GM18909 (cell line): Measurements from ENCODE around the gene RNF5.
A peak's percentile ranks its signal among the peaks of the same experiment; 100 is the strongest.

Experiments used
- ATAC-seq: cut with Tn5 transposase; IDR thresholded peaks from one replicate; pipeline ENCODE4 v1.9.1; 2021; ENCODE audit warnings: mild to moderate bottlenecking; ENCODE audit not compliant: unreplicated experiment, poor library complexity

Gene RNF5

DNA sequence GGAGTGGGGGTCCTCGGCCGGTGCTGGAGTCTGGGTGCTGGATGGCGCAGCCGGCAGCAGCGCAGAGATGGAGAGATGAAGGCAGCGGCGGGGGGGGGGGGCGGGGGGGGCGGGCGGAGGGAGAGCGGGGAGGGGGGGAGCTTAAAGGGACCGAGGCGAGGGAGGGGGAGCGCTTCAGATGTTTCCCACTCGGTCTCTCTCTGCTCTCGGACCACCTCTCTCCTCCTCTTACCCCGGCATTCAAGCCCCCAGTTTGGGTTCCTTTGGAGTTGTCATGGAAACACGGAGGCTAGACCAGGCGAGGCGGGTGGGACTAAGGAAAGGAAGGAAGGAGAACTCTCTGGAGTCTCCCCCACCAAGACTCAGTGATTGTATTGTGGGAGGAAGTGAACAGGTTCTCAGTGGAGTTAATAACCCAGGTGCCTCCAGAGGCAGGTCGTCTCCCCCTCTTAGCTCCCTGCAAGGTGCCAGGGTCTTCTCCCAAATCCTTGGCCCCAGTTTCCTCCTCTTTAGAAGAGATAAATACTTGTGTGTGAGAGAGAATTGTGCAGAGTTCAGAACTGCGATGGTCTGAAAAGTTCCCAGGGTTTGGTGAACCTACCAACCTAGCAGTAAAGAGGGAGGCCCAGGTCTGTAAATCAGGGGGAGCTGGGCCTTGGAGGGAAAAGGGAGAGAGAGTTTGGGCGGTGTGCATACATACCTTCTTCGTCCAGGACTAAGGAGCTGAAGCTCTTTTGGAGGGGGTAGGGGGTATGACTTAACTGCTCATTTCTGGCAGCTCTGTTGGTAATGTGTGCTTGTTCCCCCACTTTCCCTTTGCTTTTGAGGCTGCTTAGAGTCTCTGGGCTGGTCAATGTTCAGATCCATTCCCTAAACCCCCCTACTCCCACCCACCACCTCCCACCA is 26.1 kb upstream of the RNF5 start, which contains the start of gene PRRT1:
TSS of gene PRRT1 (minus strand) at position 77 of the 906 bp plus-strand sequence. CDS start 112 bp downstream, outside the sequence.
- ATAC-seq = no peak

DNA sequence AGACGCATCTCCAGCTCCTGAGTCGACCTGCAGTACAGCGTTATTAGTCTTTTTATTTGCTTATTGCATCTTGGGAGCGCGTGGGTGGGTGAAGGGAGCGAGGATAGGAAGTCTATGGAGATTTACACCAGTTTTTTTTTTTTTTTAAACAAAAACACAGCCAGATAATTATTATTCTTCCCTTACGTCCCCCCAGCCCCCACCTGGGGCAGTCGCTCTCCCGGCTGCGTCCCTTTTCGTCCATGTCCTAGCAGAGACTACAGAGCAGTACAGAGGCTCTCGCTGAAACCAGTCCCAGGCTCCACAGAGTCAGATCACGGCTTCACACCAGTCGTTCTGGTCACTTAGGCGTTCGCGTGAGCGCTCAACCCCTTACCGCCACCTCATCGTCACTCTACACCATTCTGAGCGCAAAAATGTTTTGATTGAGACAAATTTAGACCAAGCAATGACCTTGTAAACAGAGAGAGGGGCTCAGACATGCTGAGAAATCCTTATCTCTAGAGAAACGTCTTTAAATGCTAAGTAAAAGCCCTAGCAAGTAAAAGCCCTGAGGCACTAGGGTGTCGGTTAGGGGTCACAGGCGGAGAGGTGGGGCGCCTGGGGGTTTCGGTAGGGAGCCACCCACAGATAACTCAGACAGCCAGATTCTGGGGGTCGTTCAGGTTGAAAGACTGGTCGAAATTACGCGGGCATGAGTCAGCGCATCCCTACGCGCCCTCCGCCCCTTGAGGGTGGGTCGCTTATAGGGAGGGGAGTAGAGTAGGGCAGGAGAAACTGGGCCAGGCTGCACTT is 25.2 kb upstream of the RNF5 start:
- ATAC-seq = no peak

DNA sequence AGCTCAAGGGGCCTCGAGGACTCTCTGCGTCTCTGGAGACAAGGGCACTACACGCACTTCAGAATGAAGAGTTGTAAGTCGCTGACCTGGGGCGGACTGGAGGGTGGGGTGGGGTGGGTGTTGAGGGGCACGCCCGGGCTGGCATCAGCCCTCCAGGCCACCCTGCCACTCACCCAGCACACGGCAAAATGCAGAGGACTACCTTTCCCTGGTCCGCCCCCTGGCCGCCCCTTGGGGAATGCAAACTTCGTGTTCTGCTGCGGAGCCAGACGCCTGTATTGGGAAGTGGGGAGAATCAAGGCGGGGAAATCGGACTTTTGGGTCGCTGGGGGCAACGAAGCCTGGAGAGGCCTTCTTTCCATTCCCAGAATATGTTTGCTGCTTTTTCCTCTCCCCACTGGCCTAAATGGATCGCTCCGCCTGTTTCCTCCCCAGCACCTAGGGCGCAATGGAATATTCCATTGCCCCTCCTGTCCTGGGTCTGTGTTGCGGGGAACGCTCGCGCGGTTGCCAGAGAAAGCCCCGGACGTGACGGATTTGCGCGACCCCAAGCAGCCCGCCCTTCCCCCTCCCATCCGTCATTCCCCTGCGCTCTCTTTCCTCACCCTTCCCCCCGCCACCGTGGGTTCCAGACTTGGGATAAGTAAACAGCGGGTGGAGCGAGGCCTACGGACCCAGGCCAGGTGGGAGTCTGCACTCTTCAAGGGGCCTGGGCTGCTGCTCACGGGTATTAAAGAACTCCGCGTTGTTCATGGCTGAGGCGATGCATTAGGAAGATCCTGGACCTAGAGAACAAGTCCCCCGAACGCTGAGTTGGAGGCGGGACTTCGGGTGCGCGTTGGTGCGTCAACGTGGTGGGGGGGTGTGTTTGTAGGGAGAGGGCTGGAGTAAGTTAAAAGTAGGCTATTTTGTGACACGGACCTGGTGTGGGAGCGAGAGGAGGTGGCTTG is 24.4 kb upstream of the RNF5 start, which contains the start of gene PPT2:
TSS of gene PPT2 (plus strand) at position 578 of the 950 bp plus-strand sequence. CDS start 454 bp downstream, outside the sequence.
- peak; percentile 39 for ATAC-seq

DNA sequence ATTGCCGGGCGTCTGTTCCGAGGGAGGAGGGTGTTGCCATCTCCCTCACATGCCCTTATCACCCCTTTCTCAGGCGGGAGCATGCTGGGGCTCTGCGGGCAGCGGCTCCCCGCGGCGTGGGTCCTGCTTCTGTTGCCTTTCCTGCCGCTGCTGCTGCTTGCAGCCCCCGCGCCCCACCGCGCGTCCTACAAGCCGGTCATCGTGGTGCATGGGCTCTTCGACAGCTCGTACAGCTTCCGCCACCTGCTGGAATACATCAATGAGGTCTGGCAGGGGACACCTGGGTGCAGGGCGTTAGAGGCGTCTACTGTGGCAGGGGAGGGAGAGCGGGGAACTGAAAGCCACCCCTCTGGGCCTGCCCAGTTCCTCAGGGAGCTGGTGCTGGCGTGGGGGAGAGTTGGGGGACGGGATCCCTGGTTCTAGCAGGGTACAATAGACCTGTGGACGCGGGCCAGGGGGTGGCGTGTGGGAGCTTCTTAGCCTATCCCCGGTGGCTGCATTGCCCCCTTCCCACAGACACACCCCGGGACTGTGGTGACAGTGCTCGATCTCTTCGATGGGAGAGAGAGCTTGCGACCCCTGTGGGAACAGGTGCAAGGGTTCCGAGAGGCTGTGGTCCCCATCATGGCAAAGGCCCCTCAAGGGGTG is 23.6 kb upstream of the RNF5 start:
- ATAC-seq = peak; percentile 73

- no peak for ATAC-seq
Observed at GRCh38 chr6:32156891-32157290, 21.3 kb upstream of the RNF5 start.

GRCh38 chr6:32158052-32158451 is 20.2 kb upstream of the RNF5 start:
- ATAC-seq = no peak

GRCh38 chr6:32163559-32164258 is 14.5 kb upstream of the RNF5 start:
- ATAC-seq = no peak

- no peak for ATAC-seq
Observed at GRCh38 chr6:32164295-32164694, 13.9 kb upstream of the RNF5 start, which contains the start of gene EGFL8. Gene EGFL8, plus strand, starts transcription at chr6:32164595. Its CDS starts 1,571 bp downstream, at chr6:32166166.

DNA sequence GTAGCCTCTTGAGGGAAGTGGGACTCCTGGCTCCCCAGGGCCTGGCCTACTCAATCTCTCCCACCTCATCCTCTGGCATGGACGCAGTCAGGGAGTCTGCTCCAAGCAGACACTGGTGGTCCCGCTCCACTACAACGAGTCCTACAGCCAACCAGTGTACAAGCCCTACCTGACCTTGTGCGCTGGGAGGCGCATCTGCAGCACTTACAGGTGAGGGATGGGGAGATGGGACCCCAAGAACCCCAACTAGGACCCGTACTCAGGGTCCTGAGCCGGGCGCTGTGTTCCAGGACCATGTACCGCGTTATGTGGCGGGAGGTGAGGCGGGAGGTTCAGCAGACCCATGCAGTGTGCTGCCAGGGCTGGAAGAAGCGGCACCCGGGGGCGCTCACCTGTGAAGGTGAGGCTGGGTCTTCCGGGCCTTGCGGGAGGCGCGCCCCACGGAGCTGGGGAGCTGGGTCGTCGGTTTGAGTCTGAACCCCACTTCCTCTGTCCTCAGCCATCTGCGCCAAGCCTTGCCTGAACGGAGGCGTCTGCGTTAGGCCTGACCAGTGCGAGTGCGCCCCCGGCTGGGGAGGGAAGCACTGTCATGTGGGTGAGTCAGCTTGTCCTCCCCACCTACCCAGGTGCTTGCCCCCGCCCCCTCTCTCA is 11.7 kb upstream of the RNF5 start:
- ATAC-seq = no peak

- no peak for ATAC-seq
Observed at GRCh38 chr6:32167154-32167760, 10.9 kb upstream of the RNF5 start.

GRCh38 chr6:32167761-32168262 is 10.4 kb upstream of the RNF5 start:
- ATAC-seq = no peak

- no peak for ATAC-seq
Observed at GRCh38 chr6:32168350-32168749, 9.9 kb upstream of the RNF5 start.

GRCh38 chr6:32168807-32169591 is 9.2 kb upstream of the RNF5 start:
- no peak for ATAC-seq

DNA sequence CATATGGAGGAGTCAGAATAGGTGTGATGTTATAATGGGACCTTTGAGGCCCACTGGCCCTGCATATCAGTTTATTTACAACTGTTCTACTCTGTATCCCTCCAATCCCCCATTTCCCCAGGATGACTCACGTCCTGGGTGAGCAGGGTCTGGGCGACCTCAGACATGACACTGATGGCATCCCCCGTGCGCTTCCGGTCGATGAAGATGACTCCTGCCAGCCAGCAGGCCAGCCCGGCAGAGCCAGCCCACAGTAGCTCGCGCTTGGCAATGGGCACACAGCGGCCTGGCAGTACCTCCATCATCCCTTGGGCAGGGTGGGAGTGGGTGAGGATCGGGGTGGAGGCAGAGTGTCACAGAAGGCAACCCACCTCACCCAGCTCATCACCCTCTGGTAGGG is 7.9 kb upstream of the RNF5 start:
- ATAC-seq = no peak

- ATAC-seq = no peak
Observed at GRCh38 chr6:32171234-32171633, 7.0 kb upstream of the RNF5 start.

DNA sequence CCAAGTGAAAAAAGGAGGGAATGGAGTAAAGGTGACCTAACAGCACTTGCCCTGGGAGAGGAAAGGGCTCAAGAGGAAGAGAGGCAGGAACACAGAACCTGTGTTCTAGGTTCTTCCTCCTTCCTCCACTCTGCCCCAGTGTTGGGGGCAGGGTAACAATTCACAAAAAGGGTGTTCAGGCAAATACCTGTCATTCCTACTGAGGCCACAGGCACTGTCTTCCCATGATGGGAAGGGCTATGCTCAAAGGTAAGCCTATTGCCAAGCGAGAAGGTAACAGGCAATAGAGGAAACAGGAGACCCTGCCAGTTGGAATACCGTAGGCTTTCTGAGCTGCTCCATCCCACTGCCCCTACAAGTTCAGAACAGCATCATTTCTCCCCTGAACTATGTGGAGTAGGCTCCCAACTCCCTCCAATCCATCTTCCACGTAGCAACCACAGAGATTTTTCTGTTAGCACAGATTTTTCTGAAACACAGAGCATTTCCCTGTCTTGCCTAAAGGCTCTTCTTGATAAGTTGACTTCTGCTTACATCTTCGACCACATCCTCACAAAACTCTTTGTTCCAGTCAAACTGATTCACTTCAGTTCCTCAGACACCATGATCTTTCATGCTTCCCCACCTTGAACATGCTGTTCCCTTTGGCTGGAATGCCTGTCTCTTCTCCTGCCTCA is 5.0 kb upstream of the RNF5 start:
- ATAC-seq = no peak
